Panc1 (cell line): ENCODE measurements around the gene SCP2. TPM values are rescaled to one million over a fixed set of nuclear protein-coding genes. Genes with fewer than 3 reads are reported as not detected.

ENCODE experiments used
- ATAC-seq: fragments of 200-7000 bp; cut with Tn5 transposase; 2 replicates; pipeline ENCODE4 v1.9.1; 2020; ENCODE audit warnings: mild to moderate bottlenecking, moderate library complexity
- BruUV-seq: library from RNA; stranded (reverse); fragments of 400-500 nt; replicated peaks from 2 replicates; lab custom pipeline; 2021; lab: Mats Ljungman, UMichigan
- CTCF ChIA-PET: fragments of 300-600 bp; sonication (Branson Sonifier 250); formaldehyde crosslinking; loops from one replicate; lab custom pipeline; 2022; ENCODE audit warnings: antibody characterized with exemption; lab: Charles Lee
- POLR2A ChIA-PET: fragments of 300-600 bp; sonication (Branson Sonifier 250); formaldehyde crosslinking; loops from one replicate; lab custom pipeline; 2022; ENCODE audit warnings: antibody characterized with exemption; lab: Charles Lee
- DNase-seq: peaks from one replicate; pipeline ENCODE4 v3.0.0-alpha.2; 2010; ENCODE audit warnings: low read depth, low spot score
- H3K27ac ChIP-seq: 2 replicates; pipeline ENCODE4 v1.5.1; 2011; ENCODE audit warnings: mild to moderate bottlenecking, low read length, inconsistent platforms
- H3K27me3 ChIP-seq: fragments of 200-500 bp; sonication (Bioruptor generic); 2 replicates; pipeline ENCODE4 v1.6.0; 2014; ENCODE audit warnings: low read length, inconsistent platforms; ENCODE audit not compliant: control insufficient read depth, insufficient read depth
- H3K36me3 ChIP-seq: fragments of 200-500 bp; sonication (Bioruptor generic); 2 replicates; pipeline ENCODE4 v1.5.1; 2014; ENCODE audit warnings: inconsistent platforms, mild to moderate bottlenecking, low read length, moderate library complexity; ENCODE audit not compliant: control insufficient read depth, insufficient read depth
- H3K4me1 ChIP-seq: 2 replicates; pipeline ENCODE4 v1.5.1; 2011; ENCODE audit warnings: inconsistent platforms, mild to moderate bottlenecking, low read length, moderate library complexity; ENCODE audit not compliant: control insufficient read depth, insufficient read depth
- H3K4me3 ChIP-seq, 2 experiments: 2 replicates each; pipeline ENCODE4 v1.5.1; 2011 to 2012; ENCODE audit warnings: low read depth in 2 of 2, low read length in 2 of 2, mild to moderate bottlenecking in 2 of 2, inconsistent platforms in 1 of 2, moderate library complexity in 1 of 2
- H3K9me3 ChIP-seq: fragments of 200-500 bp; sonication (Bioruptor generic); 2 replicates; pipeline ENCODE4 v1.5.1; 2014; ENCODE audit warnings: low read depth, mild to moderate bottlenecking, inconsistent platforms, low read length, moderate library complexity; ENCODE audit not compliant: control insufficient read depth, insufficient read depth
- POLR2AphosphoS5 ChIP-seq: IDR thresholded peaks from 2 replicates; pipeline ENCODE4 v1.6.1; 2012; ENCODE audit warnings: mild to moderate bottlenecking, low read depth, low read length, moderate library complexity
- SIN3A ChIP-seq: IDR thresholded peaks from 2 replicates; pipeline ENCODE4 v1.6.1; 2012; ENCODE audit warnings: low read depth, mild to moderate bottlenecking, low read length, moderate library complexity, borderline replicate concordance; ENCODE audit not compliant: insufficient read depth
- TCF7L2 ChIP-seq: IDR thresholded peaks from 2 replicates; pipeline ENCODE4 v1.6.1; 2011; ENCODE audit warnings: mild to moderate bottlenecking, low read depth, low read length, inconsistent platforms
- in situ Hi-C: cut with HindIII; loops from 2 replicates; pipeline ENCODE4 v1.10.0; 2016; ENCODE audit warnings: low sequenced_read_pairs, low pct_unique_long_range_greater_than_20kb
- intact Hi-C: fragments of 100-400 bp; cut with micrococcal nuclease; formaldehyde crosslinking; loops from one replicate; pipeline ENCODE4 v1.10.0; 2022; ENCODE audit not compliant: unreplicated experiment
- total RNA-seq: library from RNA; stranded (reverse); gene quantifications from one replicate; pipeline ENCODE4 v1.2.1, GENCODE V29; 2021; ENCODE audit not compliant: unreplicated experiment
- TF ChIP-seq, protein P1 (sequence below), 2 experiments: IDR thresholded peaks; 2 replicates each; pipeline ENCODE4 v1.6.1; 2011 to 2012; ENCODE audit warnings: low read depth in 2 of 2, control low read depth in 1 of 2, low read length in 1 of 2, mild to moderate bottlenecking in 1 of 2, moderate library complexity in 1 of 2; ENCODE audit not compliant: insufficient read depth in 1 of 2
- TF ChIP-seq, protein P2 (sequence below): fragments of 450-650 bp; IDR thresholded peaks from 2 replicates; pipeline ENCODE4 v1.5.1; 2017; ENCODE audit warnings: mild to moderate bottlenecking

Gene SCP2
- total RNA-seq, 1 experiment from 2014 or later = 88.7 TPM

DNA sequence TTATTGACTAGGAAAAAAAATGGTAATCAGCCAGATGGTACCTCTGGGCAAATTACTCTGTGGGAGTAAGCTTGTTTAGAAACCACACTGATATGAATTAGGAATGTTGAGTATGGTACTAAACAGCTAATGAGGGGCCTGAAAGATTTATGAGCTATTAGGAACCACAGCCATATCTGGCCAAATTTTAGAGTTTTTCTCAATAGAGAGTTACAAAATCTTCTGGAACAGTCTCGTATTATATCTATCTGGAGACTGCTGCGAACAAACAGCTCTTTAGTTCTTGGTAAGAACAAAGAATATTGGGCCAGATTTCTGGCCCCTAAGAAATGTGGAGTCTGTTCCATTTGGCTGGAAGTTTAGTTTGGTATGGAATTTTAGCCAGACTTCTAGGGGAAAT is 130.1 kb downstream of the SCP2 start:
- no peaks in the 10 kb centered on the region; the same call in 1 of the 2 replicates for H3K27me3 ChIP-seq
- no TSS peak for BruUV-seq

DNA sequence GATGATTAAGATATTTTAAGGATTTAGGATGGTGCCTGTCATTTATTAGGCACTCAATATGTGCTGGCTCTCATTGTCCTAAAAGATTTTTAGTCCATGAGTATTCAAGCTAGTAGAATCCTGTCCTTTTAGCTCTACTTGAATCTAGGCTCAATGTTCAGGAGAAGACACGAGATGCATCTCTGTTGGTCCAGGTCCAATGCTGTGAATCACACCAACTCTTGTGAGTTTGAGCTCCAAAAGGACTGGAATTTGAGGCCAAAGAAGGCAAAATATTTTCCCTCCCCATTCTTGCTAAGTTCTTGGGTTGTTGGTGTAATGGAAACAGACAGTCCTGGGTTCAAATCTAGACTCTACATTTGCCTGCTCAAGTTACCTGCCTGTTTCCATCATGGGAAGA is 133.5 kb downstream of the SCP2 start:
- BruUV-seq = no TSS peak
- ATAC-seq (no peak), DNase-seq (no peak)
- no peaks in the 10 kb centered on the region for H3K4me1 ChIP-seq
- CTCF ChIA-PET = interaction anchor here (0.5 kb wide), 1 partner anchor 218 kb away, joined by 9 read pairs; no protein-coding TSS in a partner anchor
- no peak overlapping the region for H3K4me3 ChIP-seq
- H3K36me3 ChIP-seq = no peaks in the 10 kb centered on the region
- in situ Hi-C loops (no loop called here), intact Hi-C loops (no loop called here)
- no peaks in the 10 kb centered on the region for H3K9me3 ChIP-seq
- no peaks in the 10 kb centered on the region; the same call in 1 of the 2 replicates for H3K27me3 ChIP-seq
- POLR2A ChIA-PET = no interaction called here
- TF ChIP-seq TCF7L2 (no peak), POLR2AphosphoS5 (no peak), SIN3A (no peak)
- TF ChIP-seq, protein P1, sequence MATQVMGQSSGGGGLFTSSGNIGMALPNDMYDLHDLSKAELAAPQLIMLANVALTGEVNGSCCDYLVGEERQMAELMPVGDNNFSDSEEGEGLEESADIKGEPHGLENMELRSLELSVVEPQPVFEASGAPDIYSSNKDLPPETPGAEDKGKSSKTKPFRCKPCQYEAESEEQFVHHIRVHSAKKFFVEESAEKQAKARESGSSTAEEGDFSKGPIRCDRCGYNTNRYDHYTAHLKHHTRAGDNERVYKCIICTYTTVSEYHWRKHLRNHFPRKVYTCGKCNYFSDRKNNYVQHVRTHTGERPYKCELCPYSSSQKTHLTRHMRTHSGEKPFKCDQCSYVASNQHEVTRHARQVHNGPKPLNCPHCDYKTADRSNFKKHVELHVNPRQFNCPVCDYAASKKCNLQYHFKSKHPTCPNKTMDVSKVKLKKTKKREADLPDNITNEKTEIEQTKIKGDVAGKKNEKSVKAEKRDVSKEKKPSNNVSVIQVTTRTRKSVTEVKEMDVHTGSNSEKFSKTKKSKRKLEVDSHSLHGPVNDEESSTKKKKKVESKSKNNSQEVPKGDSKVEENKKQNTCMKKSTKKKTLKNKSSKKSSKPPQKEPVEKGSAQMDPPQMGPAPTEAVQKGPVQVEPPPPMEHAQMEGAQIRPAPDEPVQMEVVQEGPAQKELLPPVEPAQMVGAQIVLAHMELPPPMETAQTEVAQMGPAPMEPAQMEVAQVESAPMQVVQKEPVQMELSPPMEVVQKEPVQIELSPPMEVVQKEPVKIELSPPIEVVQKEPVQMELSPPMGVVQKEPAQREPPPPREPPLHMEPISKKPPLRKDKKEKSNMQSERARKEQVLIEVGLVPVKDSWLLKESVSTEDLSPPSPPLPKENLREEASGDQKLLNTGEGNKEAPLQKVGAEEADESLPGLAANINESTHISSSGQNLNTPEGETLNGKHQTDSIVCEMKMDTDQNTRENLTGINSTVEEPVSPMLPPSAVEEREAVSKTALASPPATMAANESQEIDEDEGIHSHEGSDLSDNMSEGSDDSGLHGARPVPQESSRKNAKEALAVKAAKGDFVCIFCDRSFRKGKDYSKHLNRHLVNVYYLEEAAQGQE (IDR thresholded peaks at IDR 0.05; ENCODE audit: insufficient read depth in 1 of 2, low read depth in 2 of 2, low read length in 1 of 2) = no peak
- TF ChIP-seq, protein P2, sequence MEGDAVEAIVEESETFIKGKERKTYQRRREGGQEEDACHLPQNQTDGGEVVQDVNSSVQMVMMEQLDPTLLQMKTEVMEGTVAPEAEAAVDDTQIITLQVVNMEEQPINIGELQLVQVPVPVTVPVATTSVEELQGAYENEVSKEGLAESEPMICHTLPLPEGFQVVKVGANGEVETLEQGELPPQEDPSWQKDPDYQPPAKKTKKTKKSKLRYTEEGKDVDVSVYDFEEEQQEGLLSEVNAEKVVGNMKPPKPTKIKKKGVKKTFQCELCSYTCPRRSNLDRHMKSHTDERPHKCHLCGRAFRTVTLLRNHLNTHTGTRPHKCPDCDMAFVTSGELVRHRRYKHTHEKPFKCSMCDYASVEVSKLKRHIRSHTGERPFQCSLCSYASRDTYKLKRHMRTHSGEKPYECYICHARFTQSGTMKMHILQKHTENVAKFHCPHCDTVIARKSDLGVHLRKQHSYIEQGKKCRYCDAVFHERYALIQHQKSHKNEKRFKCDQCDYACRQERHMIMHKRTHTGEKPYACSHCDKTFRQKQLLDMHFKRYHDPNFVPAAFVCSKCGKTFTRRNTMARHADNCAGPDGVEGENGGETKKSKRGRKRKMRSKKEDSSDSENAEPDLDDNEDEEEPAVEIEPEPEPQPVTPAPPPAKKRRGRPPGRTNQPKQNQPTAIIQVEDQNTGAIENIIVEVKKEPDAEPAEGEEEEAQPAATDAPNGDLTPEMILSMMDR = no peak
- H3K27ac ChIP-seq = no peak overlapping the region

More for the DNA sequence above, 130.1 kb downstream of the SCP2 start:
- no peaks in the 10 kb centered on the region for H3K9me3 ChIP-seq
- in situ Hi-C loops (no loop called here), intact Hi-C loops (no loop called here)
- no peak overlapping the region for H3K4me3 ChIP-seq
- H3K4me1 ChIP-seq = no peaks in the 10 kb centered on the region
- no peak for TF ChIP-seq TCF7L2
- TF ChIP-seq, protein P2 = no peak
- no peak for TF ChIP-seq SIN3A
- no peak for TF ChIP-seq POLR2AphosphoS5
- TF ChIP-seq, protein P1 (IDR thresholded peaks at IDR 0.05; ENCODE audit: insufficient read depth in 1 of 2, low read depth in 2 of 2, low read length in 1 of 2) = no peak
- ATAC-seq (no peak), DNase-seq (no peak)
- ChIA-PET CTCF (no interaction called here), POLR2A (no interaction called here)
- no peak overlapping the region for H3K27ac ChIP-seq
- no peaks in the 10 kb centered on the region for H3K36me3 ChIP-seq
